HG03025 (cell line): ENCODE measurements around the gene PRKAA1.
"Not testable (repeated sequence)": the region's sequence is repeated elsewhere in the genome, so short reads cannot be mapped to it uniquely, and the experiment has no call there.

Source experiments
- ATAC-seq: cut with Tn5 transposase; IDR thresholded peaks from one replicate; pipeline ENCODE4 v1.9.1; 2021; ENCODE audit warnings: mild to moderate bottlenecking, moderate library complexity; ENCODE audit not compliant: unreplicated experiment, low FRiP score

PRKAA1 gene

GRCh38 chr5:40735609-40736008 lies 62.6 kb downstream of the PRKAA1 start:
- ATAC-seq, result no peak

GRCh38 chr5:40734986-40735385 lies 63.2 kb downstream of the PRKAA1 start:
- no peak for ATAC-seq

DNA sequence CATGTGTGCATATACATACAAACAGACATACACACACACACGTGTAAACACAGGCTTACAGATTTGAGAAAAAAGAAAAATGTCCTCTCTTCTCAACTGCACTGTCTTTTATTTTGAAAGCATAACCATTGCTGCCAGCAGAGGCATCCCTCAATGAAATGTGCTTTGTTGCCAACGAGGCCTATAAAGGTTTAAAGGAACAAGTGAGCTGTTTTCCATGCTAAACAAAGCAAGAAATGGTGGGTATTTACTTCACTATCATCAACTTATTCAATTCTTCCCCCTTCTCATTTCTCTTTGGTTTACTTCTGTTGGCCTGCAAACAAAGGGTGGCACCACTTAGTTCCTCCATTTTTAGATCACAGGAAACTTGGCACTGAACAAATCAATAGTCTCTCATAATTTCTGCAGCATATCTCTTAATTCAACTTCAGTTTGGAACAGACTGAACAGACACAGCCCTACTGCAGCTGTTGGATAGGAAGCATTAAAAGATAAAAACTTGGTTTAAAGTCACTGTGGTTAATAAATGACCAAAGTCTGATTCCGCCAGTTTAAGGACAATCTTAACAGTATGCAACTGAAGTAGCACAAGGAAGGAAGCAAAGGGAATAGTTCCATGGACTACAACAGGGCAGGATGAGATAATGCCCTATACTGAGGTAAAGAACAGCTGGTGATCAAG lies 64.2 kb downstream of the PRKAA1 start:
- ATAC-seq, result no peak

GRCh38 chr5:40733434-40733833 lies 64.7 kb downstream of the PRKAA1 start:
- ATAC-seq, result no peak

- not testable (repeated sequence) for ATAC-seq
These were observed 75.7 kb downstream of the PRKAA1 start for GRCh38 chr5:40722497-40722911.

DNA sequence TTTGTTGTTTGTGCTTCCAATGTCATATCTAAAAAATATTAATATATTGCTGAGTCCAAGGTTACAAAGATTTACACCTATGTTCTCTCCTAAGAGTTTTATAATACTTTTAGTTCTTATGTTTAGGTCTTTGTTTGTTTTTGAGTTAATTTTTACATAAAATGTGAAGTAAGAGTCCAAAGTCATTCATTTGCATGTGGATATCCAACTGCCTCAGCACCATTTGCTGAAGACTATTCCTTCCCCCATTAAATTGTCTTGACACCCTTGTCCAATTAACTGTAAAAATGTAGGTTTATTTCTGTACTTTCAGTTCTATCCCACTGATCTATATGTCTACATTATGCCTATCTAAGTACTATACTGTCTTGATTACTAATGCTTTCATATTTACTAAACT lies 78.1 kb downstream of the PRKAA1 start:
- no peak for ATAC-seq

DNA sequence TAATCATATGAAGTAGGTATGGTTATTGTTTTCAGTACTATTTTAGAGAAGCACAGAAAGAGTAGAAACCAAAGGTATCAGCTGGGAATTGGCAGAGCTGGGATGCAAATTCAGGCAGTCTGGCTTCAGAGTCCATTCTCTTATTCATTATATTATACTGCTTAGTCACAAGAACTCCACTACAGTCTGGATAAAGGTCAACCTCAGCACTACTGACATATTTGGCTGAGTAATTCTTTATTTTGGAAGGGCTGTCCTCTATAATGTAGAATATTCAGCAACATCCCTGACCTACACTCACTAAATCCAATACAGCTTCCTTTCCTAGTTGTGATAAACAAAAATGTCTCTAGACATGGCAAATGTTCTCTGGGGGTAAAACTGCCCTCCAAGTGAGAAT lies 80.9 kb downstream of the PRKAA1 start:
- no peak for ATAC-seq

DNA sequence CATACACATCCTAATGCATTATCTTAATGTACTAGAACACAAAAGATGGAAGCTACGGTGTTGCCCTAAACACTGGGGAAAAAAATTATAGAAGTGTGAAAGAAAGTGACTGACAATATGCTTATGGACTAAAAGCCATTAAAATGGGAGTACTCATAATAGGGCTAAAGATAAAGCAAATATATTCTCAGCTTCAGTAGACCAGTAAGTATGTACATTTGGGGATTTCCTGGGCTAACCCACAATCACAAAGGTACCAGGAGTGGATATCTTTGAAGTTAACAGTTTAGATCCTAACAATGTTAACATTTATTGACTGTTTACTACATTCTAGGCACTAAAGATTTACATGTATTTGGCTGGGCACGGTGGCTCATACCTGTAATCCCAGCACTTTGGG lies 81.6 kb downstream of the PRKAA1 start:
- ATAC-seq, result no peak

DNA sequence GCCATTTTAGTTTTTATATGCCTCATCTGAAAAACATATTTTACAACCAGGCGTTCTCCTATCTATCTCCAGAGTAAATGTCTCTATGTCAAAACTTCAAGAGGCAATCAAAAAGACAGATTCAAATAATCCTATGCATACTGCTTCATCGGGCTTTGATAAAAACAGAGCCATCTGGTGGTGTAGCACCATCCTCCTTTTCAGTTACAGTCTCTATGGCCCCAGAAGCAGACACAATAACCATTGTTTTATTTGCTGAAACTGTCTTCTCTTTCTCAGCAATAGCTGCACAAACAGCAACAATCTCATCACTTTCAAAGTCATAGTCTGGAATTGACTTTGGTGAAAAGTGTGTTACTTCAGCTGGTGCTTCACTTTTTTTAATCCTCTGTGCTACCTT lies 82.2 kb downstream of the PRKAA1 start:
- ATAC-seq, result no peak

GRCh38 chr5:40714001-40714400 lies 84.2 kb downstream of the PRKAA1 start:
- no peak for ATAC-seq

- ATAC-seq, result not testable (repeated sequence)
These were observed 87.6 kb downstream of the PRKAA1 start for GRCh38 chr5:40710575-40710974.
